GM18867 (cell line): ENCODE measurements around the gene ORAI3.
A peak's percentile ranks its signal among the peaks of the same experiment; 100 is the strongest.

Source experiments
- ATAC-seq: cut with Tn5 transposase; IDR thresholded peaks from one replicate; pipeline ENCODE4 v1.9.1; 2021; ENCODE audit warnings: mild to moderate bottlenecking, moderate library complexity; ENCODE audit not compliant: unreplicated experiment

ORAI3 gene

GRCh38 chr16:30948667-30949649 lies at the start of gene ORAI3:
TSS of gene ORAI3 (plus strand) at chr16:30949068. CDS start at chr16:30949290, 222 bp downstream.
- peak; percentile 64 for ATAC-seq

GRCh38 chr16:30899794-30900193 lies 49.1 kb upstream of the ORAI3 start:
- no peak for ATAC-seq

- no peak for ATAC-seq
Measured at GRCh38 chr16:30900588-30900987, 48.3 kb upstream of the ORAI3 start.

- no peak for ATAC-seq
Measured at GRCh38 chr16:30901201-30902028, 47.5 kb upstream of the ORAI3 start.

GRCh38 chr16:30902029-30902972 lies 46.6 kb upstream of the ORAI3 start:
- ATAC-seq = peak; percentile 63

- ATAC-seq = no peak
Measured at GRCh38 chr16:30903002-30903401, 45.9 kb upstream of the ORAI3 start.

- ATAC-seq = no peak
Measured at GRCh38 chr16:30903596-30903995, 45.3 kb upstream of the ORAI3 start.

GRCh38 chr16:30904114-30904780 lies 44.6 kb upstream of the ORAI3 start:
- no peak for ATAC-seq

GRCh38 chr16:30907064-30907463 lies 41.8 kb upstream of the ORAI3 start:
- ATAC-seq = no peak

GRCh38 chr16:30910427-30911029 lies 38.3 kb upstream of the ORAI3 start:
- no peak for ATAC-seq

- no peak for ATAC-seq
Measured at GRCh38 chr16:30912794-30913412, 36.0 kb upstream of the ORAI3 start.

GRCh38 chr16:30914830-30915229 lies 34.0 kb upstream of the ORAI3 start:
- ATAC-seq = no peak

- no peak for ATAC-seq
Measured at GRCh38 chr16:30918614-30919013, 30.3 kb upstream of the ORAI3 start.

- ATAC-seq = no peak
Measured at GRCh38 chr16:30920891-30921290, 28.0 kb upstream of the ORAI3 start.

GRCh38 chr16:30921459-30921747 lies 27.5 kb upstream of the ORAI3 start:
- ATAC-seq = no peak

GRCh38 chr16:30921748-30922419 lies 27.0 kb upstream of the ORAI3 start:
- ATAC-seq = no peak

- ATAC-seq = peak; percentile 67
Measured at GRCh38 chr16:30922420-30922959, 26.4 kb upstream of the ORAI3 start.

- ATAC-seq = peak; percentile 69
Measured at GRCh38 chr16:30922960-30923535, 25.8 kb upstream of the ORAI3 start.
